K562 (cell line): Measurements from ENCODE around the gene FKBP7. TPM values are rescaled to one million over a fixed set of nuclear protein-coding genes. Genes with fewer than 3 reads are reported as not detected.

Experiments used
- ATAC-seq: fragments of 200-7000 bp; cut with Tn5 transposase; 3 replicates; pipeline ENCODE4 v1.9.1; 2020; ENCODE audit warnings: moderate library complexity
- BruUV-seq: library from RNA; stranded (reverse); fragments of 400-500 nt; replicated peaks from 2 replicates; lab custom pipeline; 2021; lab: Mats Ljungman, UMichigan
- CTCF ChIA-PET: fragments of 300-600 bp; formaldehyde crosslinking; extraction: SDS; loops from one replicate; lab custom pipeline; 2021; ENCODE audit warnings: low intra/inter-chr PET ratio; lab: Yijun Ruan, JAX
- POLR2A ChIA-PET: fragments of 300-600, 350-650 bp; sonication (Branson Sonifier 250); formaldehyde crosslinking; extraction: SDS; loops from one replicate; lab custom pipeline; 2021; ENCODE audit warnings: antibody characterized with exemption, inconsistent platforms; lab: Yijun Ruan, JAX
- DNase-seq, 4 experiments: peaks; one replicate each; pipeline versions ENCODE4 v3.0.0 to v3.0.0-alpha.2; 2011 to 2018; ENCODE audit warnings: low spot score in 3 of 4, mixed read lengths in 3 of 4; ENCODE audit errors: extremely low read depth in 1 of 4
- FAIRE-seq: peaks from 2 replicates; lab custom pipeline; 2011; peaks lifted over from hg19 to GRCh38; lab: Jason Lieb, UNC
- H2AFZ ChIP-seq: 2 replicates; pipeline ENCODE4 v1.6.0; 2011; ENCODE audit warnings: low read depth, low read length, control low read depth, inconsistent platforms
- H3K27ac ChIP-seq: fragments of 200-600 bp; 3 replicates; pipeline ENCODE4 v1.8.0; 2011; ENCODE audit warnings: low read depth, mild to moderate bottlenecking, control low read depth, inconsistent platforms, low read length, moderate library complexity, mixed read lengths; ENCODE audit errors: extremely low read depth
- H3K27me3 ChIP-seq, 2 experiments: fragments of 300-600 bp in 1 of 2; 2 replicates in 1 of 2; 3 replicates in 1 of 2; pipeline versions ENCODE4 v1.6.0 to v1.8.0; 2011; ENCODE audit warnings: inconsistent platforms in 2 of 2, low read length in 2 of 2, mild to moderate bottlenecking in 1 of 2, mixed read lengths in 1 of 2, moderate library complexity in 1 of 2; ENCODE audit not compliant: control insufficient read depth in 2 of 2, insufficient read depth in 2 of 2
- H3K36me3 ChIP-seq: fragments of 300-600 bp; 3 replicates; pipeline ENCODE4 v1.8.0; 2011; ENCODE audit warnings: mild to moderate bottlenecking, low read length, inconsistent platforms; ENCODE audit not compliant: control insufficient read depth, insufficient read depth
- H3K4me1 ChIP-seq, 2 experiments: fragments of 200-600 bp in 1 of 2; replicated peaks in 1 of 2; 2 replicates in 1 of 2; 3 replicates in 1 of 2; pipeline versions ENCODE4 v1.5.1 to v1.8.0; 2011; ENCODE audit warnings: inconsistent platforms in 2 of 2, low read length in 2 of 2, mild to moderate bottlenecking in 1 of 2, mixed read lengths in 1 of 2, moderate library complexity in 1 of 2; ENCODE audit not compliant: control insufficient read depth in 2 of 2, insufficient read depth in 2 of 2
- H3K4me2 ChIP-seq: 2 replicates; pipeline ENCODE4 v1.6.1; 2011; ENCODE audit warnings: low read length, control low read depth, inconsistent platforms, mixed read lengths; ENCODE audit not compliant: insufficient read depth
- H3K4me3 ChIP-seq: fragments of 200-600 bp; sonication (generic), shearing (Covaris generic); 2 replicates; pipeline ENCODE4 v1.5.1; 2016; ENCODE audit warnings: control low read depth, inconsistent platforms
- H3K79me2 ChIP-seq: fragments of 200-600 bp; 3 replicates; pipeline ENCODE4 v1.8.0; 2011; ENCODE audit warnings: low read length, inconsistent platforms; ENCODE audit not compliant: control insufficient read depth, insufficient read depth
- H3K9ac ChIP-seq, 2 experiments: 2 replicates each; pipeline versions ENCODE4 v1.6.0 to v1.6.1; 2011; ENCODE audit warnings: low read depth in 2 of 2, low read length in 2 of 2, control low read depth in 1 of 2, inconsistent platforms in 1 of 2, mild to moderate bottlenecking in 1 of 2, mixed read lengths in 1 of 2; ENCODE audit not compliant: insufficient read depth in 1 of 2
- H3K9me1 ChIP-seq: one replicate; pipeline ENCODE4 v1.6.0; 2011; ENCODE audit warnings: inconsistent platforms, mild to moderate bottlenecking, low read length, moderate library complexity; ENCODE audit not compliant: control insufficient read depth, insufficient read depth
- H3K9me3 ChIP-seq: replicated peaks from 2 replicates; pipeline ENCODE4 v1.5.1; 2011; ENCODE audit warnings: low read depth, low read length, inconsistent platforms; ENCODE audit not compliant: control insufficient read depth, insufficient read depth
- H4K20me1 ChIP-seq: replicated peaks from 2 replicates; pipeline ENCODE4 v1.6.1; 2011; ENCODE audit warnings: low read length, inconsistent platforms, mixed read lengths; ENCODE audit not compliant: control insufficient read depth, insufficient read depth
- AFF1 ChIP-seq, 2 experiments: fragments of 450-650 bp; IDR thresholded peaks; 2 replicates each; pipeline ENCODE4 v1.6.1; 2018; ENCODE audit warnings: mild to moderate bottlenecking in 2 of 2, low read depth in 1 of 2; ENCODE audit not compliant: partially characterized antibody in 2 of 2
- DEAF1 ChIP-seq: fragments of 450-650 bp; formaldehyde crosslinking; IDR thresholded peaks from 2 replicates; pipeline ENCODE4 v1.4.0; 2020; ENCODE audit warnings: mild to moderate bottlenecking, moderate library complexity
- FOSL1 ChIP-seq: fragments of 200-800 bp; sonication (Bioruptor generic); conservative IDR thresholded peaks from 2 replicates; pipeline ENCODE4 v1.6.1; 2016; ENCODE audit warnings: missing genetic modification characterization, missing compliant biosample characterization
- L3MBTL2 ChIP-seq: fragments of 450-650 bp; IDR thresholded peaks from 2 replicates; pipeline ENCODE4 v1.6.1; 2016; ENCODE audit warnings: mild to moderate bottlenecking, moderate library complexity
- RAD21 ChIP-seq, 2 experiments: fragments of 250-450 bp in 1 of 2; fragments of 450-650 bp in 1 of 2; sonication (Bioruptor Pico) in 1 of 2; formaldehyde crosslinking in 1 of 2; IDR thresholded peaks in 1 of 2; conservative IDR thresholded peaks in 1 of 2; 2 replicates each; pipeline versions ENCODE4 v1.4.0 to v1.8.0; 2020 to 2022; ENCODE audit warnings: mild to moderate bottlenecking in 2 of 2, moderate library complexity in 1 of 2
- SMAD4 ChIP-seq: fragments of 250-450 bp; sonication (Bioruptor Pico); conservative IDR thresholded peaks from 2 replicates; pipeline ENCODE4 v1.8.0; 2021; ENCODE audit warnings: inconsistent platforms, mild to moderate bottlenecking, moderate library complexity
- ZNF212 ChIP-seq: fragments of 450-650 bp; formaldehyde crosslinking; IDR thresholded peaks from 2 replicates; pipeline ENCODE4 v1.4.0; 2020; ENCODE audit warnings: mild to moderate bottlenecking
- ZNF347 ChIP-seq: fragments of 450-650 bp; formaldehyde crosslinking; IDR thresholded peaks from 2 replicates; pipeline ENCODE4 v1.4.0; 2020; ENCODE audit warnings: low read depth, mild to moderate bottlenecking, moderate library complexity
- ZNF398 ChIP-seq: fragments of 250-450 bp; sonication (Bioruptor Pico); IDR thresholded peaks from 2 replicates; pipeline ENCODE4 v1.8.0; 2021; ENCODE audit warnings: moderate library complexity, mild to moderate bottlenecking, inconsistent platforms
- ZNF766 ChIP-seq: fragments of 200-800 bp; sonication (Bioruptor generic); conservative IDR thresholded peaks from 2 replicates; pipeline ENCODE4 v1.6.1; 2016; ENCODE audit warnings: missing genetic modification characterization, missing compliant biosample characterization
- WGBS: fragments of 100-300 bp; shearing (Covaris generic); methylation state at CpG from one replicate; pipeline ENCODE4 v1.1.6; 2016; ENCODE audit warnings: low coverage, mixed read lengths; ENCODE audit not compliant: insufficient coverage; ENCODE audit errors: missing lambda C conversion rate; 5-methylcytosine and 5-hydroxymethylcytosine counted together
- in situ Hi-C: fragments of 300-500 bp; cut with MboI; formaldehyde crosslinking; loops from 4 replicates; pipeline ENCODE4 v1.15.0; 2018; ENCODE audit warnings: inconsistent platforms, mixed read lengths
- intact Hi-C: fragments of 100-400 bp; cut with micrococcal nuclease; formaldehyde crosslinking; loops from 2 replicates; pipeline ENCODE4 v1.14.2; 2022
- polyA plus RNA-seq, 8 experiments: library from polyadenylated mRNA; depleted of rRNA in 4 of 8; stranded (reverse) in 5 of 8; unstranded in 3 of 8; fragments of >200 nt; fragmentation: Nextera tagmentation in 2 of 8; fragmentation: Illumina TruSeq in 1 of 8; extraction: Ambion mirVana in 2 of 8; extraction: Trizol in 1 of 8; gene quantifications; 2 replicates each; pipeline versions ENCODE4 v1.2.1 to v1.2.3, GENCODE V29; 2011 to 2014; ENCODE audit warnings: inconsistent platforms in 1 of 8, missing spikeins in 1 of 8
- total RNA-seq, 7 experiments: library from RNA; depleted of rRNA in 6 of 7; stranded (reverse); fragments of >200 nt in 6 of 7; fragmentation: Illumina TruSeq in 2 of 7; extraction: Trizol in 2 of 7; gene quantifications; 2 replicates each; pipeline versions ENCODE4 v1.2.1 to v1.2.3, GENCODE V29; 2011 to 2021; ENCODE audit warnings: low replicate concordance in 1 of 7

FKBP7 gene
- total and polyA plus RNA-seq, 9 of the 15 experiments (the other 6 are each of a cell fraction or from before 2014, with no cell fraction given): 6.1 to 23.2 (median 19.0) TPM

GRCh38 chr2:178419123-178419522 is 59.3 kb downstream of the FKBP7 start (continued):
- TF ChIP-seq DEAF1 (CRISPR knock-in tag) (peak; percentile 25; the same call in 1 of the 2 replicates), RAD21 (CRISPR knock-in tag; conservative IDR thresholded peaks at IDR 0.05 in 1 of 2, IDR thresholded peaks at IDR 0.05 in 1 of 2) (peak; percentile 53 to 59), ZNF212 (CRISPR knock-in tag) (no peak), ZNF766 (CRISPR knock-in tag) (no peak), ZNF398 (CRISPR knock-in tag) (no peak)

- no peak for DNase-seq
- no peak overlapping the region for H3K4me3 ChIP-seq
- in situ Hi-C loops (loop anchor here (5.0 kb wide), 1 partner anchor 306 kb away; the partner anchor contains the start of gene RBM45), intact Hi-C loops (loop anchor here (5.0 kb wide), 1 partner anchor 436 kb away; no protein-coding TSS in a partner anchor)
- no TSS peak for BruUV-seq
- POLR2A ChIA-PET: interaction anchor here (0.8 to 1.7 kb wide), 3 partner anchors 14 to 17 kb away, joined by 3 to 6 read pairs (median 3); no protein-coding TSS in a partner anchor
- H3K9ac ChIP-seq: no peak overlapping the region
- no peak for TF ChIP-seq SMAD4
- TF ChIP-seq ZNF347 (CRISPR knock-in tag): no peak
- no peak for TF ChIP-seq L3MBTL2
- no peak for TF ChIP-seq FOSL1 (tag)
- TF ChIP-seq AFF1 (IDR thresholded peaks at IDR 0.05; ENCODE audit: low read depth in 1 of 2, partially characterized antibody in 2 of 2): no peak
- no peaks in the 10 kb centered on the region for H4K20me1 ChIP-seq
- H3K36me3 ChIP-seq: no peaks in the 10 kb centered on the region
- CTCF ChIA-PET: interaction anchor here (1.2 to 2.6 kb wide), 2 partner anchors 22 to 309 kb away, joined by 6 to 13 read pairs; no protein-coding TSS in a partner anchor
- no peaks in the 10 kb centered on the region for H3K27me3 ChIP-seq
- H3K9me3 ChIP-seq: no peaks in the 10 kb centered on the region
- H3K9me1 ChIP-seq: no peaks in the 10 kb centered on the region
- WGBS: 89% methylated on average over 1 of the region's 1 CpG
- no peaks in the 10 kb centered on the region for H3K79me2 ChIP-seq
- no peak overlapping the region for H2AFZ ChIP-seq
- peaks cover 5 to 7% of the 10 kb centered on the region in 2 experiments; a peak in 4 of 5 replicates for H3K4me1 ChIP-seq
- no peak for FAIRE-seq
- ATAC-seq: no peak
- H3K4me2 ChIP-seq: no peak overlapping the region
- H3K27ac ChIP-seq: no peak overlapping the region
Observed at GRCh38 chr2:178418426-178418825, 60.0 kb downstream of the FKBP7 start.
